CD14-positive monocyte (primary cell): ENCODE measurements around the gene SIGLEC7. TPM values are rescaled to one million over a fixed set of nuclear protein-coding genes. Genes with fewer than 3 reads are reported as not detected.

Experiments used
- DNase-seq, 3 donors: peaks; one replicate each; pipeline ENCODE4 v3.0.0-alpha.2; 2011 to 2022
- H2AFZ ChIP-seq: 2 replicates; pipeline ENCODE4 v1.6.0; 2012; ENCODE audit warnings: mild to moderate bottlenecking, low read depth, low read length, inconsistent platforms; ENCODE audit not compliant: insufficient read depth, poor library complexity, severe bottlenecking
- H3K27ac ChIP-seq, 2 donors: 1 replicate in 1 of 2; 2 replicates in 1 of 2; pipeline ENCODE4 v1.5.1; 2012 to 2013; ENCODE audit warnings: low read length in 2 of 2, control low read depth in 1 of 2, inconsistent platforms in 1 of 2, low read depth in 1 of 2, mild to moderate bottlenecking in 1 of 2
- H3K27me3 ChIP-seq, 2 donors: one replicate each; pipeline versions ENCODE4 v1.6.0 to v1.6.1; 2011 to 2013; ENCODE audit warnings: low read length in 2 of 2; ENCODE audit not compliant: control insufficient read depth in 2 of 2, insufficient read depth in 2 of 2
- H3K36me3 ChIP-seq, 2 donors: replicated peaks in 1 of 2; 1 replicate in 1 of 2; 2 replicates in 1 of 2; pipeline versions ENCODE4 v1.5.1 to v1.6.1; 2012 to 2013; ENCODE audit warnings: low read length in 2 of 2, control low read depth in 1 of 2, inconsistent platforms in 1 of 2, mild to moderate bottlenecking in 1 of 2; ENCODE audit not compliant: insufficient read depth in 2 of 2, control insufficient read depth in 1 of 2
- H3K4me1 ChIP-seq, 2 donors: 1 replicate in 1 of 2; 2 replicates in 1 of 2; pipeline versions ENCODE4 v1.5.1 to v1.6.1; 2012 to 2013; ENCODE audit warnings: low read length in 2 of 2, control low read depth in 1 of 2, inconsistent platforms in 1 of 2, mild to moderate bottlenecking in 1 of 2, moderate library complexity in 1 of 2; ENCODE audit not compliant: insufficient read depth in 2 of 2, control insufficient read depth in 1 of 2
- H3K4me2 ChIP-seq: replicated peaks from 2 replicates; pipeline ENCODE3; 2012; ENCODE audit warnings: low read length, moderate library complexity, mild to moderate bottlenecking; ENCODE audit not compliant: poor library complexity, severe bottlenecking; ENCODE audit errors: extremely low read depth
- H3K4me3 ChIP-seq, 3 experiments: fragments of 200-600 bp in 1 of 3; sonication (generic) in 1 of 3; replicated peaks in 1 of 3; 1 replicate in 2 of 3; 2 replicates in 1 of 3; pipeline ENCODE4 v1.5.1; 2011 to 2013; ENCODE audit warnings: low read length in 3 of 3, mild to moderate bottlenecking in 3 of 3, control low read depth in 2 of 3, low read depth in 2 of 3, inconsistent platforms in 1 of 3, moderate library complexity in 1 of 3
- H3K79me2 ChIP-seq: 2 replicates; pipeline ENCODE4 v1.6.0; 2012; ENCODE audit warnings: mild to moderate bottlenecking, control low read depth, inconsistent platforms, low read length, moderate library complexity; ENCODE audit not compliant: insufficient read depth
- H3K9ac ChIP-seq: 2 replicates; pipeline ENCODE4 v1.6.0; 2017; ENCODE audit warnings: low read length, mild to moderate bottlenecking; ENCODE audit not compliant: insufficient read depth, poor library complexity, severe bottlenecking
- H3K9me3 ChIP-seq, 2 donors: replicated peaks in 1 of 2; 1 replicate in 1 of 2; 2 replicates in 1 of 2; pipeline versions ENCODE4 v1.5.1 to v1.6.1; 2012 to 2013; ENCODE audit warnings: low read length in 2 of 2, control low read depth in 1 of 2; ENCODE audit not compliant: control insufficient read depth in 1 of 2, insufficient read depth in 1 of 2
- H4K20me1 ChIP-seq: 2 replicates; pipeline ENCODE4 v1.6.0; 2012; ENCODE audit warnings: mild to moderate bottlenecking, low read length, control low read depth, moderate library complexity; ENCODE audit not compliant: insufficient read depth
- H3K27ac Mint-ChIP-seq, 7 donors: one replicate each; pipeline ENCODE4 v1.8.0; 2020; ENCODE audit warnings: mild to moderate bottlenecking in 7 of 7, mixed read lengths in 7 of 7, moderate library complexity in 6 of 7, inconsistent platforms in 2 of 7
- H3K27me3 Mint-ChIP-seq, 3 donors: one replicate each; pipeline ENCODE4 v1.8.0; 2021 to 2022; ENCODE audit warnings: low read depth in 3 of 3, mild to moderate bottlenecking in 3 of 3, mixed read lengths in 3 of 3, moderate library complexity in 3 of 3, inconsistent platforms in 1 of 3
- H3K36me3 Mint-ChIP-seq, 2 donors: one replicate each; pipeline ENCODE4 v1.8.0; 2020; ENCODE audit warnings: mixed read lengths in 2 of 2, inconsistent platforms in 1 of 2, mild to moderate bottlenecking in 1 of 2
- H3K4me1 Mint-ChIP-seq: one replicate; pipeline ENCODE4 v1.8.0; 2020; ENCODE audit warnings: mild to moderate bottlenecking, mixed read lengths
- H3K4me3 Mint-ChIP-seq, 2 donors: one replicate each; pipeline ENCODE4 v1.8.0; 2020; ENCODE audit warnings: mild to moderate bottlenecking in 2 of 2, mixed read lengths in 2 of 2, moderate library complexity in 1 of 2
- H3K9me3 Mint-ChIP-seq, 7 donors: one replicate each; pipeline ENCODE4 v1.8.0; 2020 to 2022; ENCODE audit warnings: mixed read lengths in 7 of 7, mild to moderate bottlenecking in 6 of 7, moderate library complexity in 6 of 7, inconsistent platforms in 2 of 7
- WGBS: methylation state at CpG from one replicate; pipeline ENCODE4 v1.1.5; 2013; ENCODE audit warnings: missing lambda C conversion rate; ENCODE audit not compliant: insufficient coverage; 5-methylcytosine and 5-hydroxymethylcytosine counted together
- intact Hi-C, 2 donors: fragments of 100-400 bp; cut with micrococcal nuclease; formaldehyde crosslinking; loops; one replicate each; pipeline versions ENCODE4 v1.15.0 to v1.15.1; 2023
- polyA plus RNA-seq, 3 donors: library from polyadenylated mRNA; depleted of rRNA in 1 of 3; unstranded in 2 of 3; stranded (reverse) in 1 of 3; fragments of 300-500 nt in 2 of 3; fragments of >200 nt in 1 of 3; fragmentation: Illumina TruSeq in 2 of 3; gene quantifications; 1 replicate in 2 of 3; 2 replicates in 1 of 3; pipeline ENCODE4 v1.2.3, GENCODE V29; 2012 to 2021
- TF ChIP-seq, protein P1 (sequence below): fragments of 200-600 bp; IDR thresholded peaks from one replicate; pipeline ENCODE4 v1.8.0; 2022; ENCODE audit warnings: antibody characterized with exemption, mild to moderate bottlenecking

The SIGLEC7 gene
- polyA plus RNA-seq, 3 donors = 71.8 to 93.3 (median 82.0) TPM

DNA sequence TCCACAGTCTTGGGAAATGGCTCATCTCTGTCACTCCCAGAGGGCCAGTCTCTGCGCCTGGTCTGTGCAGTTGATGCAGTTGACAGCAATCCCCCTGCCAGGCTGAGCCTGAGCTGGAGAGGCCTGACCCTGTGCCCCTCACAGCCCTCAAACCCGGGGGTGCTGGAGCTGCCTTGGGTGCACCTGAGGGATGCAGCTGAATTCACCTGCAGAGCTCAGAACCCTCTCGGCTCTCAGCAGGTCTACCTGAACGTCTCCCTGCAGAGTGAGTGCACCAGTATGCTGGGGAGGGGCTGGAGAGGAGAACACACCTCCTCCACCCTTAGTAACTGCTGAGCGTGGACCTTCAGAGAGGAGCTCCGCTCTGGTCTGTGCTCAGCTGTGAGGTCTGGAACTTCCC, 15.1 kb upstream of the SIGLEC7 start:
- H3K9me3 ChIP-seq = no peaks in the 10 kb centered on the region
- H3K36me3 Mint-ChIP-seq = peaks cover 46 to 67% of the 10 kb centered on the region in 2 donors
- peak overlapping the region; percentile 98 to 100 (median 99) for H3K27ac Mint-ChIP-seq
- H3K4me1 ChIP-seq = peaks cover 87 to 100% of the 10 kb centered on the region in 2 donors
- peaks cover 80% of the 10 kb centered on the region for H3K79me2 ChIP-seq
- H2AFZ ChIP-seq = no peak overlapping the region
- H3K27me3 ChIP-seq = no peaks in the 10 kb centered on the region
- peak overlapping the region; percentile 92 for H3K9ac ChIP-seq
- peaks cover 20% of the 10 kb centered on the region for H4K20me1 ChIP-seq
- peaks cover 34 to 49% of the 10 kb centered on the region in 2 donors for H3K36me3 ChIP-seq
- peaks cover 0 to 2% (median 0%) of the 10 kb centered on the region in 7 donors for H3K9me3 Mint-ChIP-seq
- peaks cover 0 to 2% (median 1%) of the 10 kb centered on the region in 3 donors for H3K27me3 Mint-ChIP-seq
- TF ChIP-seq, protein P1, sequence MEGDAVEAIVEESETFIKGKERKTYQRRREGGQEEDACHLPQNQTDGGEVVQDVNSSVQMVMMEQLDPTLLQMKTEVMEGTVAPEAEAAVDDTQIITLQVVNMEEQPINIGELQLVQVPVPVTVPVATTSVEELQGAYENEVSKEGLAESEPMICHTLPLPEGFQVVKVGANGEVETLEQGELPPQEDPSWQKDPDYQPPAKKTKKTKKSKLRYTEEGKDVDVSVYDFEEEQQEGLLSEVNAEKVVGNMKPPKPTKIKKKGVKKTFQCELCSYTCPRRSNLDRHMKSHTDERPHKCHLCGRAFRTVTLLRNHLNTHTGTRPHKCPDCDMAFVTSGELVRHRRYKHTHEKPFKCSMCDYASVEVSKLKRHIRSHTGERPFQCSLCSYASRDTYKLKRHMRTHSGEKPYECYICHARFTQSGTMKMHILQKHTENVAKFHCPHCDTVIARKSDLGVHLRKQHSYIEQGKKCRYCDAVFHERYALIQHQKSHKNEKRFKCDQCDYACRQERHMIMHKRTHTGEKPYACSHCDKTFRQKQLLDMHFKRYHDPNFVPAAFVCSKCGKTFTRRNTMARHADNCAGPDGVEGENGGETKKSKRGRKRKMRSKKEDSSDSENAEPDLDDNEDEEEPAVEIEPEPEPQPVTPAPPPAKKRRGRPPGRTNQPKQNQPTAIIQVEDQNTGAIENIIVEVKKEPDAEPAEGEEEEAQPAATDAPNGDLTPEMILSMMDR = no peak
- intact Hi-C loops = no loop called here
- peaks cover 85% of the 10 kb centered on the region for H3K4me1 Mint-ChIP-seq
- peak overlapping the region; percentile 100 for H3K4me2 ChIP-seq
- H3K4me3 ChIP-seq = peak overlapping the region; percentile 75 to 98 (median 81)
- WGBS = 73% methylated on average over 2 of the region's 6 CpGs
- peak overlapping the region; percentile 91 to 99 for H3K4me3 Mint-ChIP-seq
- DNase-seq = no peak
- H3K27ac ChIP-seq = peak overlapping the region; percentile 97 to 100

DNA sequence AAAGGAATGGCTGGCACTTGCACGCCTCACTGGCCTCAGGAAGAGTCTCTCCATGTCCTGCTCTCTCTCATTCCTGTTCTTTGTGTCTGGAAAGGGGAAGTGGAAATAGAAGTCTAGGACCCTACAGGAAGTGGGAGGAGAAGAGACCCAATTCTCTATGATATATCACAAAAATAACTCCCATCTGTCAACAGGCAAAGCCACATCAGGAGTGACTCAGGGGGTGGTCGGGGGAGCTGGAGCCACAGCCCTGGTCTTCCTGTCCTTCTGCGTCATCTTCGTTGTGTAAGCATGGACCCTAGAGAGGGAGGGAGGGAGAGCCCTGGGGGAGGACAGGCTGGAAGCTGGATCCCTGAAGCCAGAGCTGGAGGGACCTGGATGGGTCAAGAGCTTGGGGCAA, 14.3 kb upstream of the SIGLEC7 start:
- peak overlapping the region; percentile 75 to 98 (median 81) for H3K4me3 ChIP-seq
- TF ChIP-seq, protein P1 = no peak
- peak overlapping the region; percentile 97 to 100 for H3K27ac ChIP-seq
- peak; percentile 79 to 93 (median 92) for DNase-seq
- H3K27me3 Mint-ChIP-seq = peaks cover 0 to 2% (median 1%) of the 10 kb centered on the region in 3 donors
- H3K9me3 Mint-ChIP-seq = peaks cover 0 to 2% (median 0%) of the 10 kb centered on the region in 7 donors
- peak overlapping the region; percentile 98 to 100 (median 99) for H3K27ac Mint-ChIP-seq
- H3K36me3 Mint-ChIP-seq = peaks cover 48 to 68% of the 10 kb centered on the region in 2 donors
- peaks cover 77% of the 10 kb centered on the region for H3K79me2 ChIP-seq
- H2AFZ ChIP-seq = no peak overlapping the region
- 0% methylated on average over 3 of the region's 4 CpGs for WGBS
- H3K4me2 ChIP-seq = peak overlapping the region; percentile 100
- peak overlapping the region; percentile 92 for H3K9ac ChIP-seq
- H4K20me1 ChIP-seq = peaks cover 23% of the 10 kb centered on the region
- peaks cover 84% of the 10 kb centered on the region for H3K4me1 Mint-ChIP-seq
- H3K9me3 ChIP-seq = no peaks in the 10 kb centered on the region
- peaks cover 34 to 49% of the 10 kb centered on the region in 2 donors for H3K36me3 ChIP-seq
- H3K27me3 ChIP-seq = no peaks in the 10 kb centered on the region
- peak overlapping the region; percentile 91 to 99 for H3K4me3 Mint-ChIP-seq
- peaks cover 86 to 100% of the 10 kb centered on the region in 2 donors for H3K4me1 ChIP-seq
- intact Hi-C loops = loop anchor here in 1 of 2 donors (1.0 kb wide), 1 partner anchor 10 kb away; no protein-coding TSS in a partner anchor
